GM18520 (cell line): ENCODE measurements around the gene RNF223.

Experiments
- ATAC-seq: cut with Tn5 transposase; IDR thresholded peaks from one replicate; pipeline ENCODE4 v1.9.1; 2021; ENCODE audit not compliant: unreplicated experiment

Gene RNF223

DNA sequence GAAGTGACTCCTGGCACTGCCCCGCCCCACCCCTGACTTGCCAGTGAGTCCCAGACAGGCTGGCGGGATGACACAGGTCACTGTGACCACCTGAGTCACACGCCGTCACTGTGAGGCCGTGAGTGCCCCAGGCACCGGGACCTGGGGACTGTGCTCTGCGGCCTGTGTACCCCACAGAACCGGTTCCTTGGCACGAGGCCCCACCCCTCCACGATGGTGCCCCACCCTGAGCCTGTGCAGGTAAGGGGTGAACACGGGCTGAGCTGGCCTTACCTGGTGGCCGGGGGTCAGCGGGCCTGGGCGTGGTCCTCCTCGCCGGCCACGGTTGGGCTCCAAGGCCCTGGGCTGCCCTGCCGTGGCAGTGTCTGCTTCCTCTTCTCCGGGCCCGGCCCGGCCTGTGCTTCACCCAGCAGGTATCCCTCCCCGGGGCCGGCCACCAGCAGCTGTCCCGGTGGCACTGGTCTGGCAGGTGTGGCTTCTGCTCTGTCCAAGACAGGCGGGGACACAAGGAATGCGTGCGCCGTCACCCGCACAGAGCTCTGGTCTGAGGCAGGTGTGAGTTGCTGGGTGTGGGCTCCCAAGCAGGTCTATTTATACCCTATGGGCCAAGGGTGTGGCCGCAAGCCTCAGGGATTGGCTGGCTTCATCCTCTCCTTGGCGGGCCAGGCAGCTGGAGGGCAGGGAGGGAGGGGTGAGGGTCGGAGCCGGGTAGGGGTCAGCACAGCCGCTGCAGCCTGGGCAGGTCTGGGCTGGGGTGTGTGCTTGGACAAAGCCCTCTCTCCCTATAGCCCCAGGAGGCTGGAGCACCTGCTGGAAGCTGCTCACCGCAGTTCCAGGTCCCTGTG, at the start of gene RNF223:
Gene RNF223, minus strand, starts transcription at position 564 of the 845 bp plus-strand sequence. CDS start 1,740 bp downstream, outside the sequence.
- ATAC-seq = no peak

DNA sequence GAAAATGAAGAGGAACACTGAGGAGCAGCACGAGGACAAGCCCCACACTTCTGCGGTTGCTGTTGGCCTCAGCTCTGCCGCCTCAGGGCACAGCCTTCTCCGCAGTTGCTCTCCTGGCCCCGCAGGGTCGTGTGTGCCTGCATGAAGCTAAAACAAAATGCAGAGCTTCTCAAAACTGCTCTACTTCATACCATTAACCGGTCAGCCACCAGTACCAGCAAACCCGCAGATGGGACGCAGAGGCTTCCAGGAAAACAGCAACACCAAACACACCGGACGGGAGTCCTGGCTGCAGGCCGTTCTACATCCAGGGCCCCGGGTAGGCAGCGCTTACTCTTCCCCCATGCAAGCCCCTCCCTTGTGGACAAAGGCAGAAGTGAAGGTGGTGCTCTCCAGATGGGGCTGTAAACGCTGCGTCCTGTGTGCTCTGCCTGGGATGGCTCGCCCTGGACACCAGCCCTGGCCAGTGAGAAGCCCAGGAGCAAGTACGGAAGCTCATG, 48.9 kb upstream of the RNF223 start:
- no peak for ATAC-seq

DNA sequence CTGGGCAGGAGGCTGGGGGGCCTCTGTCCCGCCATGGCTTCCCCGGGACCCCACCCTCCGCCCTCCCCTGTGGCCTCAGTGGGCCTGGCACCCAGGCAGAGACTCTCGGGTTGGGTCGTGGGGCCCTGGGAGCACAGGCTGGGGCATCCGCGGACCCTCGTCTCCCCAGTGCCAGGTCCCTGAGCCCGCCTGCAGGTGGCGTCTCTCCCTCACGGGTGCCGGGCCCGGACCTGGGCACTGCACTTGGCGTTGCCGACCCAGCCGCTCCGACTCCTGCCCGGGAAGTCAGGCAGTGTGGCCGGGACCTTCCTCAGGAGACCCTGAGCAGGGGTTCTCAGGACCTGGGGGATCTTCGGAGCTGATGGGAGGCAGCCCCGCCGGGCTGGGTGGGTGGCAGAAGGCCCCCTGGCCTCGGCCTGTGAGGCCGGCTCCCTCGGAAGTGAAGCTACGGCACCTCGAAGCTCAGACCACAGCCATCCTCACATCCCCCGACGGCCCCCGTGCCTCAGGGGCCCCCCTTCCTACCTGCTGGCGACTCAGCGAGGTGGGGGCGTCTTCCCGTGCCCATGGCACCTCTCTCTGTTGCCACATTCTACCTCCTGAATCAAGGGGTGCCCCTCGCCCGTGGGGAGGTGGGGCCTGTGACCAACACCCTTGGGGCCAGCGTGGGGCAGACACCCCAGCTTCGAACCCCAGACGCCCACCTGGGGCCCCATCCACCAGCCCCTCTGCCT, 48.1 kb upstream of the RNF223 start:
- no peak for ATAC-seq

DNA sequence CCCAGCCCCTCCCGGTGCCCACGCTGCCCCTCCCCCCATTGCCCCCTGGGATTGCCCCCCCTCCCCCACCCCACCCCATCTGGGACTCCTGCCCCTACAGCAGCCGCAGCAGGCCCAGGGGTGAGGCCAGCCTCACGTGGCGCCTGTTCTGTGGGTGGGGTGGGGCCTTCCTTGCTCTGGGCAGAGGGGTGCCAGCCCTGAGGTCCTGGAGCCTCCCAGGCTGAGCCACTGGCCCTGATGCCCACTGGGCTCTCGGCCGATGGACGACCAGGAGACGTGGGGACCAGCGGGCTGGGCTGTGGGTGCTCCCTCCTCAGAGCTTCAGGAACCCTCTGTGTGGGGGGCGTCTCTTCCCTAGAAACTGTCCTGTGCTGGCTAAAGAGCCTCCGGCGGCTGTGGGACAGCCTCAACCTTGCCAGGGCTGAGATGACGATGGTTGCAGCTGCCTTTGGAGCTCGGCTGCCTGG, 47.5 kb upstream of the RNF223 start:
- ATAC-seq = no peak

DNA sequence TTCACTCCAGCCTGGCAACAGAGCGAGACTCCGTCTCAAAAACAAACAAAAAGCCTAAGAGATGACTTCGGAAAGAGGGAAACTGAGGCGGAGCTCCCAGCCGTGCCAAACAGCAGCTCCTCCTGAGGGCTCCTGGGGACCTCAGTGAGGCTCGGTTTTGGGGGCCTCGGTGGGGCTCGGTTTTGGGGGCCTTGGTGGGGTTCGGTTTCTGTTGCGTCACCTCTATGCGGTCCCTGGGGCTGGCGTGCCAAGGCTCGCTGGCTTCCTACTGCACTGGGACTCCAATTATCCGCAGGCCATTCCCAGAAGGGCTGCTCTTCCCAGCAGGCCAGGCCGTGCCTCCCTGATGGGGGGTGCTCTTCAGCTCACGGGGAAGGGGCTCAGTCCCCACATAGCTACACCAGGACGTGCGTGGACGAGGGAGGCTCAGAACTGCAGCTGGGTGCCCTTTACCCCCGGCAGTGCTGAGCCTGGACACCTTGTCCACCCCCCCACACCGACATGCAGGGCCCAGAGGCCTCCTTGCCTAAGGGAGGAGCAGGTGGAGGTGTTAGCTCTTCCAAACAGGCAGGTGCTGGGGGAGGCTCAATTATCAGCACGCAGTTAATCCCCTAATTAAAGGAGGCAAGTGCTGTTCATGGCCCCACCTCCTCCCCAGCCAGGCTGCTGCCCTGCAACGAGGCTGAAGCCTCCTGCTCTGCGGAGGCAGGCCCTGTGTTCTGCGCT, 46.9 kb upstream of the RNF223 start:
- ATAC-seq = no peak

DNA sequence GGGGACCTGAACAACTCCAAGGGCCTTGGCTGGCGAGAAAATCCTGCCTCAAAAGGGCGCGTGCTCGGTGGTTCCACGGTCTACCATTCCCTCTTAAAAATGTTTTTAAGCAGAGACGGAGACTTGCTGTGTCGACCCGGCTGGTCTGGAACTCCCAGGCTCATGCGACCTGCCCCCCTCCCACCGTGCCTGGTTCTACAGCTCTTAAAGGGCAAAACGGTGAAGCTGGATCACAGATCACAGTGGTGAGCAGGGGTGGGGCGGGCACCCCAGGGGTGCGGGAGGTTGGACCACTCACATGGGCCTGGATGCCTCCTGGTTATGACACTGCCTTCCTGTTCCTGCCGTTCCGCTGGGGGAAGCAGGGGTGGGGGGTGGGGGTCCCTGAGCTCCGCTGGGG, 46.0 kb upstream of the RNF223 start:
- ATAC-seq = no peak

DNA sequence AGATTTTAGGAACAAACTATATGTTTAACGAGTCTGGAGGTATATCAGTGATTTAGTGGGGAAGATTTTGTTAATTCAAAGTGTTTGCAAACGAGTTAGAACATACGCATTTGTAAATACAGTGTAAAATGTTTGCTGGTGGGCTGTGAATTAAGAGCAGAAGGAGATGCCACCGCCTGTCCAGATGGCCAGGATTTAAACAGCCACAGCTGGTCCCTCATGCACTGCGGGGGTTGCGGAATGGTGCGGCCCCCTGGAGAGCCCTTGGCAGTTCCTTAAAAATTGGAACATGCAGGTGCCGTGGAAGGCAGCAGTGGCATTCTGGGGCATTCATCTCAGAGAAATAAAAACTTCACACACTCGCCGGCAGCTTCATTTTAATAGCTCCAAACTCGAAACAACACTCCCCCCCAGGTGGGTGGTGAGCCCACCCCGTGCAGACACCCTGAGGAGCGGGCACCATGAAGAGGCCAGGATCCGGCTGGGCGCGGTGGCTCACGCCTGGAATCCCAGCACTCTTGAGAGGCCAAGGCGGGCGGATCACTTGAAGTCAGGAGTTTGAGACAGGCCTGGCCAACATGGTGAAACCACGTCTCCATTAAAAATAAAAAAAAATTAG, 45.3 kb upstream of the RNF223 start:
- ATAC-seq = no peak

DNA sequence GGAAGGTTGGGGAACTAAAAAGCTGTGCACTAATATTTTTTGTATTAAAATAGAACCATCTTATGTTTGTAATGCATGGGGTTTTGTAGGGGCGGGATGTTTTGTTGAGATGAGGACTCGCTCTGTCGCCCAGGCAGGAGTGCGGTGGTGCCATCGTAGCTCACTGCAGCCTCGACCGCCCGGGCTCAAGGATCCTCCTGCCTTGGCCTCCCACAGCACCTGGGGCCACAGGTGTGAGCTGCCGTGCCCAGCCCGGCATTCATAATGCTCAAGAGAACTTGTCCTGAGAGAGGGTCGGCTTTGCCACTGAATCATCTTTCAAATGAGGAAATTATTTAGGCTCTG, 44.7 kb upstream of the RNF223 start:
- no peak for ATAC-seq

DNA sequence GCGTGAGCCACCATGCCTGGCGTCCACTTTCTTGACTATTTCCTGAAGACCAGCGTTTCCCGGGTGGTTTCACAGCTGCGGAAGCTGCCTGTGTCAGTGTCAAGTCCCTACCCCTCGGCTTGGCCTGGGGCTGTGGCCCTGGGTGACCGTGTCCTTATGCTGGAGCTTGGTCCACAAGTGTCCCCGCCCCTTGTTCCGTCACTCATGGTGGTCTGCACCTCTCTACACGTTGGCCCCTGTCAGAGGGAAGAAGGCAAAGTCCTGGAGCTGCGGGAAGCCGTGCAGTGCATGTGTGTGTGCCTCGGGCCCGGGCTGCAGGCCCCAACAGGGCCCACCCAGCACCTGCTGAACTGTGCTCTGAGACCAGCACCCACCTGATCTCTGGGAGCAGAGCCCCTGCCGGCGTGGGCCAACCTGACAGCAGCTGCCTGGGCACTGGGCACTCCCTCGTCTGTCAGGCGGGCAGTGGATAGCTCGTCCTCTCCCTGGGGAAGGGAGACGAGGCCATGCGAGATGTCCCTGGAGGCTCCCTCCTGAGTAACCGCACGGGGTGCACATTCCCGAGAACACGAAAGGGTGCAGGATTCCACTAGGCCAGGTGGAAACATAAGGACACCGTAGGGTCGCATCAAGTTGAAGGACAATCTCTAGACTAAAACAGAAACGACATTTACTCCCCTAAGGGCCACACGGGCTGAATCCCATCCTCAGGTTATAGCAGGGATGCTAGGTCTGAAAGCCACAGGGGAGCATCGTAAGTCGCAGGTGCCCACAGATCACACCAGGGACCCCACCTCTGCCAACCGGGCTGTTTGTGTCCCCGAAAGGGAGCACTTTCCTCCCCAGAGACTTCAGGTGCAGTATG, 44.1 kb upstream of the RNF223 start:
- no peak for ATAC-seq

DNA sequence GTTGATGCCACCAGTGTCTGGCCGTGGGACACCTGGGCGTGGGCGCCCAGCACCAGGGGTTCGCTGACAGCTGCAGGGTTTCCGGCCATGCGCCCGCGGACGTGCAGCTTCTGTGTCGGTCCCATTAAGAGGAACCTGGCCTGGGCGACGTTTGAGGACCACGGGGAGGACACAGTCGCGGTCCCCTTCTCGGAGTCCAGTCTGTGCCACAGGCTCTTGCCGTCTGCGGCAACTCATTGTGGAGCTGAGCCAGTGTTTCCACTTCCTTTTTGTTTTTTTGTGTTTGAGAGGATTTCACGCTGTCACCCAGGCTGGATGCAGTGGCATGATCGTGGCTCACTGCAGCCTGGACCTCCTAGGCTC, 43.3 kb upstream of the RNF223 start:
- no peak for ATAC-seq

DNA sequence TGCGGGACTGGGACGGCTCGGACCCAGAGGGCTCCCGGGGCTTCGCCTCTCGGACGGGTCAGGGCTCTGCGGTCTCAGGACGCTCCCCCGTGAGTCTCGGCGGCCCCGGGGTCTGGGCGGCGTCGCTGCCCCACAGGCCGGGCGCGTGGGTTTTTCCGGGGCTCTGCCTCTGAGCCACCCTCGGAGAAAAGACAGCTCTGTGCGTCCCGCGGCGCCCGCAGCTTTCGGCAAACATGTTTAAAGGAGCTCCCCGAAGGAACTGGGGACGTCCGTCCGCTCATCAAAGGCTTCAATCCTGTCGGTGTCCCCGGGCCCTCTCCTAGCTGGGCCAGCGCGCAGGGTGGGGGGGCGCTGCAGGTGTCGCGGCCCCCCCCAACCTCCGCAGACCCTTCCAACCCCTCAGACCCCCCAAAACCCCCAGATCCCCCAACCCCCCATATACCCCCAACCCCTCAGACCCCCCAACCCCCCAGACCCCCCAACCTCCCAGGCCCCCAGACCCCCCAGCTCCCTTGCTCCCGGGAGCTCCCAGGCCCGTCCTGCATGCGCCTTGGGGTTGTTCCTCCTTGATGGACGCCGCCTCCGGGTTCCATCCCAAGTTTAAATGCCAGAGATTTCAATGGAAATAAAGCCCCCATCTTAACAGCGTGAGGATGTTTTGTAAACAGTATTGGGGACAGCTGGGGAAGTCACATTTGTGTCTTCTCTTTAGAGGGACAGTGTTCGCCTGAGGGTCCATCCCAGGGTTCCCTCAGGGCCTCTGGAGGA, 42.8 kb upstream of the RNF223 start:
- no peak for ATAC-seq

DNA sequence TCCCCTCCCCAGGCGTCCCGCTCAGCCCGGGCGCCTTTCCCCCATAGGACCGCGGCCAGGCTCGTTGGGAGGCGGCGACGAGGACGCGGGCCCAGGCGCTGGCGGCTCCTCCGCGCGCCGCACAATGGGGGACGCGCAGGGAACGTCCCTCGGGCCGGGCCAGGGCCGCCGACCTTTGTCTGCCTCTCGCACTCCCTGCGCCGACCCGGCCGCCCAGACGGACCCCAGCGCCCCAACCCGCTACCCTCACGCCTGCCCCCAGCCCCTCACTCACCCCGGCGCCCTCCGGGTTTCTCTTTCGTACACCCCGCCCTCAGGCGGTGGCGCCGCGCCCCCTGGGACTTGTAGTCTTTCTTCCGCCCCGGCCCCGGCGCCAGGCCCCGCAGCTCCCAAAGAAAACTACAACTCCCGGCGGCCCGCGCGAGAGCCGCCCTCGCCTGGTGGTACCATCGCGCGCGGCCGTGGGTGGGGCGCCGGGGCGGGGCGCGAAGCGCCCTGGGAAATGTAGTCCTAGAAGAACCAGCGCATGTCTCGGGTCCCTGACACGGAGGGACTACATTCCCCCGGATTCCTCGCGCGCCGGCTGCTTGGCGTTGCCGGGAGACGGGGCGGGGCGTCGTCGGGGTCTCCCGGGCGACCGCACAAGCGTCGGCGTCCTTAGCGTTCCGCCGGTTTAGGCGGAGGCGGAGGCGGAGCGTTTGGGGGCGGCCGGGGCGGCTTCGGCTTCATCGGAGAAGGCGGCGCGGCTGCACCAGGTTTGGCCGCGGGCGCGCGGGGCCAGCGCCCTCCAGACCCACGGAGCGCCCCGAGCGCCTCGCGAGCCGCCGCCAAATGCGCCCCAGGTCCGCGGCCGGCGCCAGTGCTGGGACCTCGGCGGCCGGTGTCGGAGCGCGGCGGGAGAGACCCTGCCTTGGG, 41.9 kb upstream of the RNF223 start, which contains the start of gene C1orf159:
Gene C1orf159, minus strand, starts transcription at position 304 of the 915 bp plus-strand sequence. CDS start 24,546 bp downstream, outside the sequence.
- peak; percentile 92 for ATAC-seq

DNA sequence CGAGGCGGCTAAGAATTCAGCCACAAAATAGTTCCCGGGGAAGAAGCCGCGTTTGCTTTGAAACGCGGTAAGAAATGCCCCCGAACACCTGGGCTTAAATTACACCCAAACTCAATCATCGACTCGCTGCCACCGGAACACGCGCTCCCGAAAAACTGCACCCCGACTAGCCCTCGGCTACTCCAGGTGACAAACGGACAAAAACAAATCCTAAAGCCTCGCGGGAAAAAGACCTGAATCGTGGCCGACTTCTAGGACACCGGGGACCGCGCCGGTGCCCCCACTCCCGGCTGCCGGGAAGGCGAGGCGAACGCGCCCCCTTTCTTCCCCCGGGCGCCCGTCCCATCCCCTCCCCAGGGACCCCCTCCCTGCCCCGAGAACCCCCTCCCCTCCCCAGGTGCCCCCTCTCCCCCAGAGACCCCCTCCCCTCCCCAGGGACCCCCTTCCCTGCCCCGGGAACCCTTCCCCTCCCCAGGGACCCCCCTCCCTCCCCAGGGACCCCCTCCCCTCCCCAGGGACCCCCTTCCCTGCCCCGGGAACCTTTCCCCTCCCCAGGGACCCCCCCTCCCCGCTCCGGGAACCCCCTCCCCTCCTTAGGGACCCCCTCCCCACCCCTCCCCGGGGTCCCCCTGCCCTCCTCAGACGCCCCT, 41.2 kb upstream of the RNF223 start:
- ATAC-seq = no peak

DNA sequence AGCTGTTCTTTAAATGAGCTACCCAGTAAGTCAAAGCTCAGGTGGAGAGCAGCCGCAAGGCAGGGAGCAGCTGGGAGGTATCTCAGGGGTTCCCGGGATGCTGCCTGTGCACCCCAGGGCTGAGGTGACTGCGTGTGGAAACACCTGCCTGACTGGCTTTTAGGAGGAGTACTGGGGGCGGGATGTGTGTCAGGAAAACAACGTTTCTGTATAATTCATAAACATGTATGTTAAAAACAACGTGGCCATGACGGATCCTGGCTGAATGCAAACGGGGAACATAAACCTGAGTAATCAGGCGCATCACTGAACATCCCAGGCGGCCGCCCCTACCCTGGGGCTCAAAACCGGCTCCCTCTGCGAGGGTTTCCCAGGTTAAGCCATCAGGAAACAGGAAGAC, 40.3 kb upstream of the RNF223 start:
- ATAC-seq = no peak

DNA sequence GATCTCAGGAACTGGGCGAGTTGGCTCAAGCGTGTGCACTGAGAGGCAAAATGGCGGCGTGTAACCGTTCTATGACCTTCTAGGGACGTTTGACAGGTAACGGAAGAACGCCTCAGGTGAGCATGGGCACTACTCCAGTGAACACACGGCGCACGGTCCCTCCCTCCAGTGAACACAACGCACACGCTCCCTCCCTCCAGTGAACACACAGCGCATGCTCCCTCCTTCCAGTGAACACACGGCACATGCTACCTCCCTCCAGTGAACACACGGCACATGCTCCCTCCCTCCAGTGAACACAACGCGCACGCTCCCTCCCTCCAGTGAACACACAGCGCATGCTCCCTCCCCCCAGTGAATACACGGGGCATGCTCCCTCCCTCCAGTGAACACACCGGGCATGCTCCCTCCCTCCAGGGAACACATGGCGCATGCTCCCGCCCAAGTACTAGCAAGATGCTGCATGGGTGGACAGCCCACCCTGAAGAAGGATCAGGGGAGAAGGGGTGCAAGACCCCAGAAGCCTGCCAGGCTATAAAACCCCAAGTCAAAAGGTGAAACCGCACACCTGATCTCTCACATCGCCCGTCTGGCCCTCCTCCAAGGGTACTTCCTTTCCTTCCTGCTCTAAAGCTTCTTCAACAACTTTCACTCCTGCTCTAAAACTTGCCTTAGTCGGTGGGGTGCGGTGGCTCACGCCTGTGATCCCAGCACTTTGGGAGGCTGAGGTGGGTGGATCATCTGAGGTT, 38.3 kb upstream of the RNF223 start:
- no peak for ATAC-seq

DNA sequence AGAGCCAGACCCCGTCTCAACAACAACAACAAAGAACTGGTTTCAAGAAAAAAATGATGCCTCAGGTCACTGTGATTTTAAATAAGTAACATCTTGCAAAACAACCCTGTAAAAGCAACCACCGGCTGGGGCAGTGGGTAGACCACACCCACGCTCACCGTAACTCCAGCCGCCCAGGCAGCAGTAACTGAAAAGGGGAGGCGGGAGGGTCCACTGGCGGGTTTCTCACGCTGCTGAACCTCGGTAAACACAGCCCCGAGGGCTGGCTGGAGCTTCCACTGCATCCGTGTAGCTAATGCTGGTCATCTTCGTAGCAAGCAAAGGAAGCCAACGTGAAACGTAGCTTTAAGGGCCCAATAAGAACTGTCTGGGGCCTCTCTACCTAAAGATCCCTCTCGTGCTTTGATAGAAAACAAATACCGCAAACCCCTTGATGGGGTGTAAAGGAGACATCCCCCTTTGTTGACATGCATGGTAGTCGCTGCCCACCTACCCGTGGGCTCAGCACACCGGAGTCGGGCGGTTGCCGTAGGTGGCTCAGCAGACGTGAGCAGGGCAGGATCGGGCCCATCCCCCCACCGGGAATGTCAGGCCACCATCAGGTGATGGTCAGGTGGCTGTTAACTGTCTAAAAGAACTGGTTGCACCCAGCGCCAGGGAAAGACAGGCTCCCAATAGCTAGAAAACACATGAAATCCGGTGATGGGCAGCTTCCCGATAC, 37.6 kb upstream of the RNF223 start:
- ATAC-seq = no peak
